Activated T-cell treated with anti-CD3 and anti-CD28 coated beads for 4 hours (primary cell): Measurements from ENCODE around the gene TPPP.

Experiments
- DNase-seq: peaks from one replicate; pipeline ENCODE4 v3.0.0-alpha.2; 2020

Gene TPPP

GRCh38 chr5:664343-664993 is 28.7 kb downstream of the TPPP start:
- no peak for DNase-seq

- no peak for DNase-seq
Measured at GRCh38 chr5:663436-664342, 29.5 kb downstream of the TPPP start.

- no peak for DNase-seq
Measured at GRCh38 chr5:662751-663435, 30.3 kb downstream of the TPPP start.

- no peak for DNase-seq
Measured at GRCh38 chr5:661891-662750, 31.0 kb downstream of the TPPP start.

GRCh38 chr5:660491-661030 is 32.6 kb downstream of the TPPP start:
- no peak for DNase-seq

- no peak for DNase-seq
Measured at GRCh38 chr5:659496-660263, 33.5 kb downstream of the TPPP start.

- DNase-seq, result no peak
Measured at GRCh38 chr5:658103-658502, 35.0 kb downstream of the TPPP start.

GRCh38 chr5:657570-657969 is 35.6 kb downstream of the TPPP start:
- DNase-seq, result no peak

- no peak for DNase-seq
Measured at GRCh38 chr5:655406-655805, 37.7 kb downstream of the TPPP start.

GRCh38 chr5:654071-654778 is 38.9 kb downstream of the TPPP start:
- no peak for DNase-seq

GRCh38 chr5:652773-653350 is 40.3 kb downstream of the TPPP start:
- no peak for DNase-seq

- DNase-seq, result no peak
Measured at GRCh38 chr5:652023-652515, 41.1 kb downstream of the TPPP start.

GRCh38 chr5:651296-652022 is 41.7 kb downstream of the TPPP start:
- no peak for DNase-seq

GRCh38 chr5:647727-648126 is 45.4 kb downstream of the TPPP start:
- DNase-seq, result no peak

GRCh38 chr5:647311-647710 is 45.8 kb downstream of the TPPP start:
- no peak for DNase-seq

- no peak for DNase-seq
Measured at GRCh38 chr5:646396-647201, 46.6 kb downstream of the TPPP start.

- DNase-seq, result no peak
Measured at GRCh38 chr5:645421-645820, 47.7 kb downstream of the TPPP start.

GRCh38 chr5:644971-645370 is 48.2 kb downstream of the TPPP start:
- no peak for DNase-seq

GRCh38 chr5:644509-644908 is 48.6 kb downstream of the TPPP start:
- DNase-seq, result no peak
